Measurements from ENCODE around the gene LYPD3. TPM values are rescaled to one million over a fixed set of nuclear protein-coding genes. Genes with fewer than 3 reads are reported as not detected.

Gene LYPD3
- total RNA-seq, 2 experiments from 2014 or later: not detected

- H4K20me1 ChIP-seq (ENCODE audit: insufficient read depth, low read length): no peaks in the 10 kb centered on the region
- no peak for DNase-seq (ENCODE audit: low spot score)
- intact Hi-C loops (cut with micrococcal nuclease; ENCODE audit: unreplicated experiment): loop anchor here (5.0 kb wide), 1 partner anchor 87 kb away; no protein-coding TSS in a partner anchor
- no peaks in the 10 kb centered on the region for H3K4me1 ChIP-seq (ENCODE audit: insufficient read depth, low read length, poor library complexity, severe bottlenecking)
- H2AFZ ChIP-seq (ENCODE audit: low read length): no peak overlapping the region
- H3K9me2 ChIP-seq (ENCODE audit: insufficient read depth, low read length): no peaks in the 10 kb centered on the region
- POLR2A ChIA-PET: no interaction called here
- H3K27ac ChIP-seq (ENCODE audit: low read depth, low read length, poor library complexity, severe bottlenecking): no peak overlapping the region
- H3K36me3 ChIP-seq (ENCODE audit: insufficient read depth, low read length): no peaks in the 10 kb centered on the region
- no peaks in the 10 kb centered on the region for H3K79me2 ChIP-seq (ENCODE audit: insufficient read depth, low read depth, low read length)
- no TSS peak for BruUV-seq (replicated peaks)
- no peak overlapping the region for H3K4me2 ChIP-seq (ENCODE audit: low read length)
- no peaks in the 10 kb centered on the region for H3K9me3 ChIP-seq (ENCODE audit: low read length)
- no peak for TF ChIP-seq EZH2phosphoT487 (IDR thresholded peaks at IDR 0.05; ENCODE audit: borderline replicate concordance, low read depth, low read length)
- TF ChIP-seq CTCF (conservative IDR thresholded peaks at IDR 0.05; ENCODE audit: low read length): 0 out of 2 replicates have a peak, but pooled peaks have one; percentile 31
- CTCF ChIA-PET (ENCODE audit: unreplicated experiment): no interaction called here
- no peak overlapping the region for H3K4me3 ChIP-seq (ENCODE audit: low read depth, low read length, poor library complexity, severe bottlenecking)
Observed at GRCh38 chr19:43430142-43430710, 35.2 kb downstream of the LYPD3 start.

- CTCF ChIA-PET (ENCODE audit: unreplicated experiment): no interaction called here
- Histone ChIP-seq H3K36me3 (ENCODE audit: insufficient read depth, low read length) (no peaks in the 10 kb centered on the region), H3K4me1 (ENCODE audit: insufficient read depth, low read length, poor library complexity, severe bottlenecking) (no peaks in the 10 kb centered on the region), H3K4me3 (ENCODE audit: low read depth, low read length, poor library complexity, severe bottlenecking) (no peak overlapping the region), H3K9me2 (ENCODE audit: insufficient read depth, low read length) (no peaks in the 10 kb centered on the region), H3K27ac (ENCODE audit: low read depth, low read length, poor library complexity, severe bottlenecking) (no peak overlapping the region), H3K4me2 (ENCODE audit: low read length) (no peak overlapping the region), H4K20me1 (ENCODE audit: insufficient read depth, low read length) (no peaks in the 10 kb centered on the region), H3K9me3 (ENCODE audit: low read length) (no peaks in the 10 kb centered on the region), H2AFZ (ENCODE audit: low read length) (no peak overlapping the region), H3K79me2 (ENCODE audit: insufficient read depth, low read depth, low read length) (no peaks in the 10 kb centered on the region)
- no peak for DNase-seq (ENCODE audit: low spot score)
- intact Hi-C loops (cut with micrococcal nuclease; ENCODE audit: unreplicated experiment): no loop called here
- no peak for TF ChIP-seq EZH2phosphoT487 (IDR thresholded peaks at IDR 0.05; ENCODE audit: borderline replicate concordance, low read depth, low read length)
- TF ChIP-seq CTCF (conservative IDR thresholded peaks at IDR 0.05; ENCODE audit: low read length): no peak
- POLR2A ChIA-PET: no interaction called here
- no TSS peak for BruUV-seq (replicated peaks)
Observed at GRCh38 chr19:43429395-43429794, 36.0 kb downstream of the LYPD3 start.

GRCh38 chr19:43425567-43426392, 39.6 kb downstream of the LYPD3 start:
- CTCF ChIA-PET (ENCODE audit: unreplicated experiment): no interaction called here
- Histone ChIP-seq H3K4me1 (ENCODE audit: insufficient read depth, low read length, poor library complexity, severe bottlenecking) (no peaks in the 10 kb centered on the region), H3K4me2 (ENCODE audit: low read length) (no peak overlapping the region), H3K79me2 (ENCODE audit: insufficient read depth, low read depth, low read length) (no peaks in the 10 kb centered on the region), H2AFZ (ENCODE audit: low read length) (0 out of 2 replicates have a peak overlapping the region, but pooled peaks have one; percentile 24), H3K9me2 (ENCODE audit: insufficient read depth, low read length) (no peaks in the 10 kb centered on the region), H3K36me3 (ENCODE audit: insufficient read depth, low read length) (no peaks in the 10 kb centered on the region), H3K9me3 (ENCODE audit: low read length) (no peaks in the 10 kb centered on the region), H3K4me3 (ENCODE audit: low read depth, low read length, poor library complexity, severe bottlenecking) (no peak overlapping the region), H3K27ac (ENCODE audit: low read depth, low read length, poor library complexity, severe bottlenecking) (no peak overlapping the region), H4K20me1 (ENCODE audit: insufficient read depth, low read length) (no peaks in the 10 kb centered on the region)
- intact Hi-C loops (cut with micrococcal nuclease; ENCODE audit: unreplicated experiment): no loop called here
- TF ChIP-seq EZH2phosphoT487 (IDR thresholded peaks at IDR 0.05; ENCODE audit: borderline replicate concordance, low read depth, low read length) (no peak), CTCF (conservative IDR thresholded peaks at IDR 0.05; ENCODE audit: low read length) (peak; percentile 68)
- DNase-seq (ENCODE audit: low spot score): peak; percentile 7
- POLR2A ChIA-PET: no interaction called here
- no TSS peak for BruUV-seq (replicated peaks)

Data from OCI-LY7 (cell line).